Heart right ventricle (tissue), 16 donors: ENCODE data around the gene GART. TPM values are rescaled to one million over a fixed set of nuclear protein-coding genes. Genes with fewer than 3 reads are reported as not detected.

Source experiments
- ATAC-seq, 8 donors: fragments of 200-7000 bp; cut with Tn5 transposase; one replicate each; pipeline ENCODE4 v1.9.1; 2020; ENCODE audit warnings: mild to moderate bottlenecking in 8 of 8, moderate library complexity in 8 of 8, moderate number of reproducible peaks in 1 of 8
- DNase-seq, 2 donors: peaks; one replicate each; pipeline ENCODE4 v3.0.0-alpha.2; 2020
- H3K27ac ChIP-seq, 10 donors: fragments of 200-600 bp; sonication (generic) in 2 of 10; one replicate each; pipeline versions ENCODE4 v1.5.0 to v1.8.0; 2020 to 2022; ENCODE audit warnings: mild to moderate bottlenecking in 3 of 10
- H3K27me3 ChIP-seq, 7 donors: fragments of 200-600 bp; one replicate each; pipeline ENCODE4 v1.8.0; 2021 to 2022; ENCODE audit warnings: mild to moderate bottlenecking in 2 of 7
- H3K36me3 ChIP-seq, 9 donors: fragments of 200-600 bp; sonication (generic) in 1 of 9; one replicate each; pipeline versions ENCODE4 v1.5.0 to v1.8.0; 2020 to 2022; ENCODE audit warnings: mild to moderate bottlenecking in 2 of 9
- H3K4me1 ChIP-seq, 9 donors: fragments of 200-600 bp; sonication (generic) in 1 of 9; one replicate each; pipeline versions ENCODE4 v1.5.0 to v1.8.0; 2020 to 2022; ENCODE audit warnings: mild to moderate bottlenecking in 4 of 9
- H3K4me3 ChIP-seq, 10 donors: fragments of 200-600 bp; sonication (generic) in 2 of 10; one replicate each; pipeline versions ENCODE4 v1.5.0 to v1.8.0; 2020 to 2022; ENCODE audit warnings: mild to moderate bottlenecking in 7 of 10, moderate library complexity in 2 of 10
- H3K9me3 ChIP-seq, 11 donors: fragments of 200-600 bp in 10 of 11; sonication (generic) in 2 of 11; one replicate each; pipeline versions ENCODE4 v1.5.0 to v1.8.0; 2013 to 2022; ENCODE audit warnings: mild to moderate bottlenecking in 2 of 11, control low read depth in 1 of 11, moderate library complexity in 1 of 11
- WGBS, 2 donors: extraction: QIAGEN DNeasy Blood & Tissue Kit; methylation state at CpG; one replicate each; pipeline ENCODE4 v1.1.7; 2013; ENCODE audit warnings: inconsistent platforms in 1 of 2; 5-methylcytosine and 5-hydroxymethylcytosine counted together
- intact Hi-C, 10 donors: fragments of 100-400 bp; cut with DNase I; formaldehyde crosslinking; loops; one replicate each; pipeline versions ENCODE4 v1.11.1 to v1.14.2; 2022
- polyA plus RNA-seq, 2 donors: library from polyadenylated mRNA; stranded (reverse); fragments of 200-250 nt; gene quantifications; one replicate each; pipeline ENCODE4 v1.2.3, GENCODE V29; 2013
- total RNA-seq, 10 donors: library from RNA; stranded (reverse); fragmentation: NEBNext Ultra II Directional in 3 of 10; extraction: Animal tissue kit (Norgen Biotek cat#: 25700) in 3 of 10; gene quantifications; one replicate each; pipeline versions ENCODE4 v1.2.1 to v1.2.4, GENCODE V29; 2021 to 2023
- TF ChIP-seq, protein P1 (sequence below), 9 donors: fragments of 200-600 bp; sonication (generic) in 2 of 9; IDR thresholded peaks; one replicate each; pipeline versions ENCODE4 v1.5.0 to v1.8.0; 2021 to 2022; ENCODE audit warnings: antibody characterized with exemption in 9 of 9, mild to moderate bottlenecking in 5 of 9, moderate library complexity in 1 of 9
- donor health status: Arrhythmogenic right ventricular cardiomyopathy.
- donor health status: ischemic (EF 13 %, LVEDD 7.1; RV severe dilation, severe dysfunction).
- donor health status: healthy with polysubstance abuse.
- donor health status: DM: no; HTN: yes; CAD: no.
- donor health status: DM: no; HTN: no; CAD: no.
- donor health status: ischemic (EF 25% LVEDD 6.9; RV normal size, moderate dysfunction).
- donor health status: ischemic (EF 25% LVEDD 5.7; RV mildly dilated, moderate dysfunction).
- donor health status: healthy.
- donor health status: DM: yes; HTN: yes; CAD: no.
- donor health status: Ischemic cardiomyopathy.
- donor health status: ischemic (EF 35%, LVEDD 5.7; RV mildly dilated, moderate dysfunction).
- donor health status: nonischemic (EF 11% LVEDD 7.7; RV severe dilation, severe dysfunction).
- donor health status: DM: yes; HTN: yes; CAD: no.
- donor health status: PGD.
- donor health status: ischemic (EF 29% LVEDD 5.4; RV normal size, mild dysfunction).
- donor health status: nonischemic (EF 23%, LVEDD 6.1; RV moderate dilation, normal function).

GART gene
- total and polyA plus RNA-seq, 12 donors, result 11.3 to 52.6 (median 41.5) TPM

GRCh38 chr21:33566514-33566913 lies 24.6 kb upstream of the GART start:
- Histone ChIP-seq H3K36me3 (peaks cover 0 to 100% (median 29%) of the 10 kb centered on the region in 9 donors), H3K27ac (no peak overlapping the region), H3K4me1 (peaks cover 0 to 14% (median 8%) of the 10 kb centered on the region in 9 donors), H3K9me3 (no peaks in the 10 kb centered on the region), H3K4me3 (no peak overlapping the region), H3K27me3 (no peaks in the 10 kb centered on the region)
- DNase-seq (no peak), ATAC-seq (no peak)
- intact Hi-C loops, result no loop called here
- TF ChIP-seq, protein P1, sequence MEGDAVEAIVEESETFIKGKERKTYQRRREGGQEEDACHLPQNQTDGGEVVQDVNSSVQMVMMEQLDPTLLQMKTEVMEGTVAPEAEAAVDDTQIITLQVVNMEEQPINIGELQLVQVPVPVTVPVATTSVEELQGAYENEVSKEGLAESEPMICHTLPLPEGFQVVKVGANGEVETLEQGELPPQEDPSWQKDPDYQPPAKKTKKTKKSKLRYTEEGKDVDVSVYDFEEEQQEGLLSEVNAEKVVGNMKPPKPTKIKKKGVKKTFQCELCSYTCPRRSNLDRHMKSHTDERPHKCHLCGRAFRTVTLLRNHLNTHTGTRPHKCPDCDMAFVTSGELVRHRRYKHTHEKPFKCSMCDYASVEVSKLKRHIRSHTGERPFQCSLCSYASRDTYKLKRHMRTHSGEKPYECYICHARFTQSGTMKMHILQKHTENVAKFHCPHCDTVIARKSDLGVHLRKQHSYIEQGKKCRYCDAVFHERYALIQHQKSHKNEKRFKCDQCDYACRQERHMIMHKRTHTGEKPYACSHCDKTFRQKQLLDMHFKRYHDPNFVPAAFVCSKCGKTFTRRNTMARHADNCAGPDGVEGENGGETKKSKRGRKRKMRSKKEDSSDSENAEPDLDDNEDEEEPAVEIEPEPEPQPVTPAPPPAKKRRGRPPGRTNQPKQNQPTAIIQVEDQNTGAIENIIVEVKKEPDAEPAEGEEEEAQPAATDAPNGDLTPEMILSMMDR (IDR thresholded peaks at IDR 0.05), result no peak
- 97 to 98% methylated on average over 2 of the region's 2 CpGs for WGBS, 2 donors

- Histone ChIP-seq H3K4me1 (peaks cover 0 to 36% (median 14%) of the 10 kb centered on the region in 9 donors), H3K27me3 (no peaks in the 10 kb centered on the region), H3K27ac (no peak overlapping the region), H3K9me3 (no peaks in the 10 kb centered on the region), H3K4me3 (no peak overlapping the region), H3K36me3 (peaks cover 0 to 100% (median 37%) of the 10 kb centered on the region in 9 donors)
- 94 to 98% methylated on average over 2 of the region's 2 CpGs for WGBS, 2 donors
- TF ChIP-seq, protein P1 (IDR thresholded peaks at IDR 0.05), result no peak
- no peak for ATAC-seq
- no peak for DNase-seq
- intact Hi-C loops, result loop anchor here in 1 of 10 donors (1.0 kb wide), 1 partner anchor 17 kb away; no protein-coding TSS in a partner anchor
Measured at GRCh38 chr21:33562389-33562788, 20.5 kb upstream of the GART start.

- Histone ChIP-seq H3K4me1 (peaks cover 0 to 42% (median 17%) of the 10 kb centered on the region in 9 donors), H3K36me3 (peaks cover 0 to 100% (median 39%) of the 10 kb centered on the region in 9 donors), H3K9me3 (no peaks in the 10 kb centered on the region), H3K4me3 (no peak overlapping the region), H3K27ac (peak overlapping the region in 1 of 10 donors; percentile 8), H3K27me3 (no peaks in the 10 kb centered on the region)
- TF ChIP-seq, protein P1 (IDR thresholded peaks at IDR 0.05), result no peak
- intact Hi-C loops, result no loop called here
- DNase-seq, result no peak
- WGBS, 2 donors, result 70 to 84% methylated on average over 2 of the region's 2 CpGs
- ATAC-seq, result no peak
Measured at GRCh38 chr21:33561373-33561772, 19.5 kb upstream of the GART start.

- ATAC-seq, result no peak
- H3K4me3 ChIP-seq, result no peak overlapping the region
- no peak overlapping the region for H3K27ac ChIP-seq
- H3K9me3 ChIP-seq, result no peaks in the 10 kb centered on the region
- H3K4me1 ChIP-seq, result peaks cover 0 to 46% (median 21%) of the 10 kb centered on the region in 9 donors
- TF ChIP-seq, protein P1 (IDR thresholded peaks at IDR 0.05), result no peak
- H3K27me3 ChIP-seq, result no peaks in the 10 kb centered on the region
- peaks cover 0 to 100% (median 41%) of the 10 kb centered on the region in 9 donors for H3K36me3 ChIP-seq
- no peak for DNase-seq
- intact Hi-C loops, result no loop called here
Measured at GRCh38 chr21:33560965-33561364, 19.0 kb upstream of the GART start.
